HG02884 (cell line): ENCODE results near the gene COQ10A.
"Not testable (repeated sequence)": the region's sequence is repeated elsewhere in the genome, so short reads cannot be mapped to it uniquely, and the experiment has no call there.

ENCODE experiments used
- ATAC-seq: cut with Tn5 transposase; IDR thresholded peaks from one replicate; pipeline ENCODE4 v1.9.1; 2021; ENCODE audit warnings: mild to moderate bottlenecking, moderate library complexity; ENCODE audit not compliant: unreplicated experiment

The COQ10A gene

GRCh38 chr12:56242986-56243385 lies 23.8 kb upstream of the COQ10A start:
- ATAC-seq = no peak

GRCh38 chr12:56243731-56244181 lies 23.0 kb upstream of the COQ10A start:
- ATAC-seq = no peak

- ATAC-seq = no peak
Measured at GRCh38 chr12:56244494-56244893, 22.2 kb upstream of the COQ10A start.

- no peak for ATAC-seq
Measured at GRCh38 chr12:56247923-56248322, 18.8 kb upstream of the COQ10A start.

- no peak for ATAC-seq
Measured at GRCh38 chr12:56248711-56249110, 18.0 kb upstream of the COQ10A start.

- ATAC-seq = no peak
Measured at GRCh38 chr12:56252649-56253048, 14.1 kb upstream of the COQ10A start.

GRCh38 chr12:56253091-56253490 lies 13.7 kb upstream of the COQ10A start:
- no peak for ATAC-seq

GRCh38 chr12:56255671-56256070 lies 11.1 kb upstream of the COQ10A start:
- ATAC-seq = no peak

- ATAC-seq = no peak
Measured at GRCh38 chr12:56256326-56256960, 10.3 kb upstream of the COQ10A start.

- ATAC-seq = no peak
Measured at GRCh38 chr12:56257071-56257470, 9.7 kb upstream of the COQ10A start.

GRCh38 chr12:56257491-56258067 lies 9.2 kb upstream of the COQ10A start:
- ATAC-seq = no peak

- peak; percentile 86 for ATAC-seq
Measured at GRCh38 chr12:56258068-56258819, 8.5 kb upstream of the COQ10A start, which contains the start of gene ANKRD52. Gene ANKRD52, minus strand, starts transcription at chr12:56258384. Its CDS starts 115 bp downstream, at chr12:56258269.

GRCh38 chr12:56258820-56259183 lies 7.9 kb upstream of the COQ10A start:
- no peak for ATAC-seq

- ATAC-seq = no peak
Measured at GRCh38 chr12:56260380-56260779, 6.4 kb upstream of the COQ10A start.

- ATAC-seq = no peak
Measured at GRCh38 chr12:56260921-56261320, 5.8 kb upstream of the COQ10A start.

GRCh38 chr12:56261503-56262232 lies 5.1 kb upstream of the COQ10A start:
- ATAC-seq = no peak

GRCh38 chr12:56262955-56263354 lies 3.8 kb upstream of the COQ10A start:
- not testable (repeated sequence) for ATAC-seq

- ATAC-seq = not testable (repeated sequence)
Measured at GRCh38 chr12:56266068-56266692, 562 bp upstream of the COQ10A start.

- ATAC-seq = peak; percentile 10
Measured at GRCh38 chr12:56267443-56268071, 815 bp downstream of the COQ10A start.

- no peak for ATAC-seq
Measured at GRCh38 chr12:56271031-56271430, 4.3 kb downstream of the COQ10A start.
